ENCODE data around the gene GJA4. TPM values are rescaled to one million over a fixed set of nuclear protein-coding genes. Genes with fewer than 3 reads are reported as not detected.

The GJA4 gene
- 10 to 100 TPM; 22.6 to 28.9 TPM for total RNA-seq
- 10 to 100 TPM in 1 of 2 donors, 1 to 10 TPM in 1; 6.4 to 16.1 TPM for polyA plus RNA-seq
- long read RNA-seq, donor 1, transcript GJA4-201 (2 exons, 1,622 nt): major isoform, 11 of 12 reads
- long read RNA-seq, donor 1, partial matches to known transcripts: 0 of 12 reads
- long read RNA-seq, donor 1, other reads (novel, unspliced or antisense): 0 of 12 reads
- long read RNA-seq, donor 2, partial matches to known transcripts: 0 of 4 reads
- long read RNA-seq, donor 2, other reads (novel, unspliced or antisense): 0 of 4 reads
- long read RNA-seq, donor 3, partial matches to known transcripts: 0 of 3 reads
- long read RNA-seq, donor 3, other reads (novel, unspliced or antisense): 0 of 3 reads
- long read RNA-seq, donor 4, partial matches to known transcripts: 0 of 5 reads
- long read RNA-seq, donor 4, other reads (novel, unspliced or antisense): 0 of 5 reads
- long read RNA-seq, donor 5, partial matches to known transcripts: 0 of 5 reads
- long read RNA-seq, donor 5, other reads (novel, unspliced or antisense): 0 of 5 reads

DNA sequence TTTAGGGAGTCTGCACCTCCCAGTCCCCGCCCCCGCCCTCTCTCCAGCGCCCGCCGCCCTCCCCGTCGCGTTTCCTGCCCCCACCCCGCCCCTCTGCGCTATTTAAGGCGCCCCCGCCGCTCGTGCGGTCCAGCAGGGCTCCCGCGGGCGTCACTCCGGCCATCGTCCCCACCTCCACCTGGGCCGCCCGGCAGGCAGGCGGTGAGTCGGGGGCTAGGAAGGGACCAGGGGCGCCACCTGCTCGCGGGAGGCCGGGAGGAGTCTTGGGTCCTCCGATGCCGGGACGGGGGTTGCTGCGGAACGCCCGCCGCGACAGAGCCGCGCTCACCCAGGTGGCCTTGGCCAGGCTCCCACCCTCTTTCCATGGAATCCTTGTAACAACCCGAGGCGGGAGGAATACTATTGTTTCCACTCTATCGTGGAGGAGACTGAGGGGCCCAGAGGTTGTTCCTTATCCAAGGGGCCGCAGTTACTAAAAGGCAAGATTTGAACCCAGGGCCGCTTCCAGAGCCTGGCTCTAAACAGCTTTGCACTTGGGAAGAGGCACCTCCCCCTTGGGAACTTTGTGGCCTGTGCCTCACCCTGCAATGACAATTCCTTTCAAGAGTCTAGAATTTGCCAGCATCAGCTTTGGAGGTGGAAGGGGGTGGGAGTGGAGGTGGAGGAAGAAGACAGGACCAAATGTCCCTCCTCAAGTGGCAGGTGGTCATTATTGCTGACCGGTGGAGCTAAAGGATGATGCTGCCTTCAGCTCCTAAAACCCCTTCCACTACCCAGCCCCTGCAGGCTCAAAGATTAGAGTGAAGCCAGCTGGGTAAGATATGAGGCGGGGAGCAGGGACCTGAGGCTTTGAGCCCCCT is at the start of gene GJA4:
GJA4 (plus strand) TSS at position 132 of the 860 bp plus-strand sequence. CDS start 1,215 bp downstream, outside the sequence.
- Histone ChIP-seq H3K4me1 (ENCODE audit: control insufficient read depth in 5 of 5, insufficient read depth in 5 of 5, low read length in 5 of 5) (peaks cover 0 to 6% (median 0%) of the 10 kb centered on the region in 5 donors), H3K4me3 (peak within 1 kb of the TSS; percentile 25), H3K36me3 (ENCODE audit: control insufficient read depth in 4 of 4, insufficient read depth in 4 of 4, low read length in 4 of 4) (peaks cover 0 to 2% (median 0%) of the 10 kb centered on the region in 4 donors), H3K9me3 (ENCODE audit: control insufficient read depth in 4 of 4, insufficient read depth in 3 of 4, low read length in 3 of 4) (no peaks in the 10 kb centered on the region), H3K27ac (ENCODE audit: low read depth in 1 of 2, low read length in 1 of 2) (peak within 1 kb of the TSS; percentile 27 to 63), H3K27me3 (ENCODE audit: control insufficient read depth in 3 of 3, insufficient read depth in 3 of 3, low read length in 2 of 3) (peaks cover 0 to 14% (median 0%) of the 10 kb centered on the region in 3 donors), H3K9ac (ENCODE audit: insufficient read depth in 1 of 2, low read length in 2 of 2) (no peak within 1 kb of the TSS)
- TF ChIP-seq, protein P1, sequence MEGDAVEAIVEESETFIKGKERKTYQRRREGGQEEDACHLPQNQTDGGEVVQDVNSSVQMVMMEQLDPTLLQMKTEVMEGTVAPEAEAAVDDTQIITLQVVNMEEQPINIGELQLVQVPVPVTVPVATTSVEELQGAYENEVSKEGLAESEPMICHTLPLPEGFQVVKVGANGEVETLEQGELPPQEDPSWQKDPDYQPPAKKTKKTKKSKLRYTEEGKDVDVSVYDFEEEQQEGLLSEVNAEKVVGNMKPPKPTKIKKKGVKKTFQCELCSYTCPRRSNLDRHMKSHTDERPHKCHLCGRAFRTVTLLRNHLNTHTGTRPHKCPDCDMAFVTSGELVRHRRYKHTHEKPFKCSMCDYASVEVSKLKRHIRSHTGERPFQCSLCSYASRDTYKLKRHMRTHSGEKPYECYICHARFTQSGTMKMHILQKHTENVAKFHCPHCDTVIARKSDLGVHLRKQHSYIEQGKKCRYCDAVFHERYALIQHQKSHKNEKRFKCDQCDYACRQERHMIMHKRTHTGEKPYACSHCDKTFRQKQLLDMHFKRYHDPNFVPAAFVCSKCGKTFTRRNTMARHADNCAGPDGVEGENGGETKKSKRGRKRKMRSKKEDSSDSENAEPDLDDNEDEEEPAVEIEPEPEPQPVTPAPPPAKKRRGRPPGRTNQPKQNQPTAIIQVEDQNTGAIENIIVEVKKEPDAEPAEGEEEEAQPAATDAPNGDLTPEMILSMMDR (IDR thresholded peaks at IDR 0.05; ENCODE audit: control extremely low read depth, extremely low read depth): no peak
- WGBS, 2 donors: 9 to 13% methylated on average over 32 to 45 of the region's 45 CpGs
- ATAC-seq (ENCODE audit: insufficient read depth, low FRiP score): no peak
- DNase-seq: no peak

DNA sequence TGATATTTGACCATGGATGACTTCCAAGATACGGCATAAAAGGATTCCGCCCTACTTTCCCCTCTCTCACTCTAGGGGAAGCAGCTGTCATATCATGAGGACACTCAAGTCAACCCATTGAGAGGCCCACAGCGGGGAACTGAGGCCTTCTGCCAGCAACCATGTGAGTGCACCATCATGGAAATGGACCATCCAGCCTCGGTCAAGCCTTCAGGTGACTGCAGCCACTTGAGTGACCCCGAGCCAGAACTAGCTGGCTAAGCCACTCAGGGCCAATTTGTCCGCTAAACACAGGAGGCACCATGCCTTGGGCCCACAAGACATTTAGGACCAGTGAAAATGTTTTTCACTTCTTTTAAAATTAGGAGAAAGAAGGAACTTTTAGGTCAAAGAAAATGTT is 49.0 kb upstream of the GJA4 start:
- Histone ChIP-seq H3K9me3 (ENCODE audit: control insufficient read depth in 4 of 4, insufficient read depth in 3 of 4, low read length in 3 of 4) (no peaks in the 10 kb centered on the region), H3K27ac (ENCODE audit: low read depth in 1 of 2, low read length in 1 of 2) (no peak overlapping the region), H3K9ac (ENCODE audit: insufficient read depth in 1 of 2, low read length in 2 of 2) (no peak overlapping the region), H3K4me3 (no peak overlapping the region), H3K36me3 (ENCODE audit: control insufficient read depth in 4 of 4, insufficient read depth in 4 of 4, low read length in 4 of 4) (no peaks in the 10 kb centered on the region), H3K27me3 (ENCODE audit: control insufficient read depth in 3 of 3, insufficient read depth in 3 of 3, low read length in 2 of 3) (peaks cover 0 to 7% (median 0%) of the 10 kb centered on the region in 3 donors), H3K4me1 (ENCODE audit: control insufficient read depth in 5 of 5, insufficient read depth in 5 of 5, low read length in 5 of 5) (no peaks in the 10 kb centered on the region)
- DNase-seq (no peak), ATAC-seq (ENCODE audit: insufficient read depth, low FRiP score) (no peak)
- WGBS, 2 donors: 77 to 80% methylated on average over 6 of the region's 6 CpGs
- TF ChIP-seq, protein P1 (IDR thresholded peaks at IDR 0.05; ENCODE audit: control extremely low read depth, extremely low read depth): no peak

DNA sequence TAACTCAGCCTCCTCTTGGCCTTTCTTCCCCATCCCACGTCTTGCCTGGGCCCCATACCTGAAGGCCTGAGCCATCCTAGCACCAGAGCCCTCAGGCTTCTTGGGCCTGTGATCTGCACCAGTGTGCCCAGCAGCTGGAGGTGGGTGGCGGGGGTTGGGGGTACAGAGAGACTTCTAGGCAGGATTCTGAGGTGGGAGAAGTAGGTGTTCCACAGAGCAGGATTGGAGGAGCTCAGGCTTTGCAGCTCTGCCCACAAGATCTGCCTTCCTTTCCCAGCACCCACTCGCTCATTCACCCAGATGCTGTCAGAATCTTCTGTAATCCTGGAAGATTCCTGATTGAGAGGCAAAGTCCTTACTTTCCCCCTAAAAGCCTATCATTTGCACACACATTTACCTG is 47.9 kb upstream of the GJA4 start:
- no peaks in the 10 kb centered on the region for H3K9me3 ChIP-seq (ENCODE audit: control insufficient read depth in 4 of 4, insufficient read depth in 3 of 4, low read length in 3 of 4)
- no peaks in the 10 kb centered on the region for H3K36me3 ChIP-seq (ENCODE audit: control insufficient read depth in 4 of 4, insufficient read depth in 4 of 4, low read length in 4 of 4)
- peaks cover 0 to 13% (median 0%) of the 10 kb centered on the region in 3 donors for H3K27me3 ChIP-seq (ENCODE audit: control insufficient read depth in 3 of 3, insufficient read depth in 3 of 3, low read length in 2 of 3)
- TF ChIP-seq, protein P1 (IDR thresholded peaks at IDR 0.05; ENCODE audit: control extremely low read depth, extremely low read depth): no peak
- no peak overlapping the region for H3K9ac ChIP-seq (ENCODE audit: insufficient read depth in 1 of 2, low read length in 2 of 2)
- DNase-seq: no peak
- no peaks in the 10 kb centered on the region for H3K4me1 ChIP-seq (ENCODE audit: control insufficient read depth in 5 of 5, insufficient read depth in 5 of 5, low read length in 5 of 5)
- 80 to 87% methylated on average over 3 of the region's 3 CpGs for WGBS, 2 donors
- H3K4me3 ChIP-seq: no peak overlapping the region
- H3K27ac ChIP-seq (ENCODE audit: low read depth in 1 of 2, low read length in 1 of 2): no peak overlapping the region
- ATAC-seq (ENCODE audit: insufficient read depth, low FRiP score): no peak
